VCaP (cell line): Measurements from ENCODE around the gene CAPZB.

Experiments
- H3K27ac ChIP-seq: fragments of 450-650 bp; 2 replicates; pipeline ENCODE4 v1.5.1; 2017
- TF ChIP-seq, protein P1 (sequence below): fragments of 450-650 bp; conservative IDR thresholded peaks from 2 replicates; pipeline ENCODE4 v1.5.1; 2017; ENCODE audit warnings: mild to moderate bottlenecking, moderate library complexity

The CAPZB gene

DNA sequence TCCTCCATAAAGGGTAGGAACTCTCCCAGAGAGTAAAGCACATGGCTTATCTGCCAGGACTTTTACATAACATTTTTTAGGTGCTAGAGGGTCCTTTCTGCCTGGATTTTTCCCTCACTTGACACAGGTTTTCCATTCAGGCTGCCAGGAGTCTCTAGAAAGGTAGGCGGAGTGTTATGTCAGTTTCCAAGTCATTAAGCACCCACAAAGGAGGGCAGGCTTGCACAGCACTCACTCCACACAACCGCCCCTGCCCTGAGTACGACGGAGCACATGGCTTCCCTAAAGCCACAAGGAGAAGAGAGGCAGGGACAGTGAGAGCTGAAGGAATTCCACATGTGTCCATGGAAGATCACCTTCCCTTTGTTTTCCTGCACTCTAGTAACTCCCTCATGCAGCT lies 55.7 kb downstream of the CAPZB start:
- TF ChIP-seq, protein P1, sequence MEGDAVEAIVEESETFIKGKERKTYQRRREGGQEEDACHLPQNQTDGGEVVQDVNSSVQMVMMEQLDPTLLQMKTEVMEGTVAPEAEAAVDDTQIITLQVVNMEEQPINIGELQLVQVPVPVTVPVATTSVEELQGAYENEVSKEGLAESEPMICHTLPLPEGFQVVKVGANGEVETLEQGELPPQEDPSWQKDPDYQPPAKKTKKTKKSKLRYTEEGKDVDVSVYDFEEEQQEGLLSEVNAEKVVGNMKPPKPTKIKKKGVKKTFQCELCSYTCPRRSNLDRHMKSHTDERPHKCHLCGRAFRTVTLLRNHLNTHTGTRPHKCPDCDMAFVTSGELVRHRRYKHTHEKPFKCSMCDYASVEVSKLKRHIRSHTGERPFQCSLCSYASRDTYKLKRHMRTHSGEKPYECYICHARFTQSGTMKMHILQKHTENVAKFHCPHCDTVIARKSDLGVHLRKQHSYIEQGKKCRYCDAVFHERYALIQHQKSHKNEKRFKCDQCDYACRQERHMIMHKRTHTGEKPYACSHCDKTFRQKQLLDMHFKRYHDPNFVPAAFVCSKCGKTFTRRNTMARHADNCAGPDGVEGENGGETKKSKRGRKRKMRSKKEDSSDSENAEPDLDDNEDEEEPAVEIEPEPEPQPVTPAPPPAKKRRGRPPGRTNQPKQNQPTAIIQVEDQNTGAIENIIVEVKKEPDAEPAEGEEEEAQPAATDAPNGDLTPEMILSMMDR, result no peak
- H3K27ac ChIP-seq, result peak overlapping the region; percentile 44; the same call in 1 of the 2 replicates

DNA sequence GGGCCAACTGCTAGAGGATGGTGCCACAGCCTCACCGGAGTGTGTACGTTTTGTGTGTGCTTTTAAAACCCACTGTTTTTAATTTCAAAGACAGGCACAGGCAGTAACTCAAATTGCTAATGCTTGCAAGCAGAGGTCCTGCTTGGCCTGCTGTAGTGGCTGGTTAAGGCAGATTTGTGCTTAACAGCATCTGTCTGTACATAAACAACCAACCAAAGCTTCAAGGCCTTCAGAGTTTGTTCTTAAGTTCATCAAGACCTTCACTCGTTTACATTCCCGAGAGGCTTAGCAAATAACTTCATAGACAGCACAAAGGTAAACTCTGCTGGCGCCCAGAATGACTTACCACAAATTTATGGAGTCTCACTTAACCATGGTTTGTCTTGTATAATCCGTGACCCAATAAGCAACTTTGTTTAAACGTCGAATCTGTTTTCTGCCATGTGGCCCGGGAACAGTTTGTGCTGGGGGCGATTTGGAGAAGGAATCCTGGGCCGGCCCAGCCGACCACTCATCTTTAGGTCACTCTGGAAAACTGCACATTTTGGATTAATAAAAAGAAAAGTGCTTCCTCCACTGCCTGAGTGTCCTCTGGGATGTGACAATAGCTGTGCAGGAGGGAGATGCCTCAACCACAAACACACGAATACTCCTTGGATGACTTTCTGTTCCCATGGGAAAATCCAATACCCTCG lies 58.1 kb downstream of the CAPZB start:
- peak overlapping the region; percentile 84 for H3K27ac ChIP-seq
- TF ChIP-seq, protein P1, result no peak

GRCh38 chr1:19426294-19427086 lies 58.8 kb downstream of the CAPZB start:
- peak overlapping the region; percentile 84 for H3K27ac ChIP-seq
- TF ChIP-seq, protein P1, result no peak

GRCh38 chr1:19425646-19426239 lies 59.6 kb downstream of the CAPZB start:
- TF ChIP-seq, protein P1, result no peak
- peak overlapping the region; percentile 84 for H3K27ac ChIP-seq

DNA sequence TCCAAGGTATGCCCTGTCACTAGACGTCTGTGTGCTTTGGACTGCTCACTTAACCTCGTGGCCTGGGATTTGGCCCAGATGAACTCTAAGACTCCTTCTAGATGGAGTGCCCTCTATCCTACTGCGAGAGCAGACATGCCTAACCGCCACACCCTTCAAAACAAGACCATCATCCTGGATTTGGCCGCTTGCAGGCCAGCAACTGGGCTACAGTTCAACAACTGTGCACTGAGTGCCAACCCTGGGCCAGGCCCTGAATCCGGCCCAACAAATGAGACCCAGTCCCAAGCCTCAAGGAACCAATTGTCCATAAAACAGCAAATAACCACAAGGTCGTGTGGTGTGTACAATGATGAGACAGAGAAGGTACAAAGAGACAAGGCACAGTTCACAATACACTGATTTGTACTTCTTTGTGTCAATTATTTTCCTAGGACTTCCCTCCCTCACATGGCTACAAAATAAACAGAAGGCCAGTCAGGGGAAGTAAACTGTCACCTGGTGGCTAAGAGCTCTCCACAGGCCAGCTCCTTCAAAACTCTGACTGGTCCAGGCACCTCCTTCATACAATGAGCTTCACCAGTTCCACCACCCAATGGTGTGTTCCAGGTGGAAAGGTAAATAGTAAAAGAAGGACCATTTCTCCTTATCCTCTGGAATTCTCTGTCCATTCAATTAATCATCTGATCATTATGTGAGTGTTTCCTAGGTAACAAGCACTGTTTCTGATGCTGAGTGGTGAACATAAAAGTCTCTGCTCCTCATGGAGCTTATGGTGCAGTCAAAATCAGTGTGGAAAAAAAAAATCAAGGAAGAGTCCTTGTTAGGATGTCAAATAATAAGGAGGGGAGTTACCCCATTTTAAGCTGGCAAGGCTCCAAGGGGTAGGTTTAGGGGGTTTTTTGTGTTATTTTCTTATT lies 60.4 kb downstream of the CAPZB start:
- TF ChIP-seq, protein P1, result no peak
- H3K27ac ChIP-seq, result peak overlapping the region; percentile 84

- TF ChIP-seq, protein P1, result no peak
- no peak overlapping the region for H3K27ac ChIP-seq
Measured at GRCh38 chr1:19423130-19423529, 62.2 kb downstream of the CAPZB start.
